OCI-LY3 (cell line): ENCODE results near the gene CRAMP1.
"Not testable (repeated sequence)": the region's sequence is repeated elsewhere in the genome, so short reads cannot be mapped to it uniquely, and the experiment has no call there.

Experiments
- H2AFZ ChIP-seq: fragments of 200-600, 300-600 bp; shearing (Covaris generic); 2 replicates; pipeline ENCODE4 v1.6.0; 2014; ENCODE audit warnings: antibody characterized with exemption, low read depth, low read length
- H3K27ac ChIP-seq: fragments of 200-600, 300-600 bp; sonication (generic); 2 replicates; pipeline ENCODE4 v1.5.1; 2014; ENCODE audit warnings: mild to moderate bottlenecking, low read length, moderate library complexity, mixed read lengths
- H3K27me3 ChIP-seq: fragments of 200-600, 300-600 bp; sonication (generic); 2 replicates; pipeline ENCODE4 v1.6.1; 2014; ENCODE audit warnings: low read depth, low read length, mixed read lengths
- H3K36me3 ChIP-seq: fragments of 200-600, 300-600 bp; sonication (generic); replicated peaks from 2 replicates; pipeline ENCODE3; 2014; ENCODE audit warnings: low read depth, low read length, mixed read lengths
- H3K4me1 ChIP-seq: fragments of 300-600, 200-600 bp; sonication (generic); 2 replicates; pipeline ENCODE4 v1.6.1; 2014; ENCODE audit warnings: low read length, mixed read lengths
- H3K4me2 ChIP-seq: fragments of 200-600, 300-600 bp; sonication (generic); 2 replicates; pipeline ENCODE4 v1.6.1; 2014; ENCODE audit warnings: low read length, mixed read lengths
- H3K4me3 ChIP-seq: fragments of 300-600, 200-600 bp; sonication (generic); 2 replicates; pipeline ENCODE4 v1.5.1; 2014; ENCODE audit warnings: antibody characterized with exemption, mild to moderate bottlenecking, low read length, moderate library complexity
- H3K79me2 ChIP-seq: fragments of 300-600, 200-600 bp; shearing (Covaris generic); 2 replicates; pipeline ENCODE4 v1.6.1; 2014; ENCODE audit warnings: mild to moderate bottlenecking, low read length, mixed read lengths
- H3K9ac ChIP-seq: fragments of 300-600, 200-600 bp; shearing (Covaris generic); 2 replicates; pipeline ENCODE4 v1.6.0; 2014; ENCODE audit warnings: mild to moderate bottlenecking, low read length, moderate library complexity
- H3K9me3 ChIP-seq: fragments of 200-600, 300-600 bp; shearing (Covaris generic); 2 replicates; pipeline ENCODE4 v1.6.1; 2014; ENCODE audit warnings: low read length, mixed read lengths; ENCODE audit not compliant: insufficient read depth
- H4K20me1 ChIP-seq: fragments of 200-600, 300-600 bp; sonication (generic); 2 replicates; pipeline ENCODE4 v1.6.1; 2016; ENCODE audit warnings: low read length, mixed read lengths; ENCODE audit not compliant: insufficient read depth
- CTCF ChIP-seq: fragments of 200-600, 300-600 bp; sonication (generic); IDR thresholded peaks from 2 replicates; pipeline ENCODE4 v1.5.1; 2014; ENCODE audit warnings: antibody characterized with exemption, low read length, low read depth
- EZH2phosphoT487 ChIP-seq: fragments of 200-600 bp; shearing (Covaris generic); IDR thresholded peaks from 2 replicates; pipeline ENCODE4 v1.6.1; 2018; ENCODE audit warnings: antibody characterized with exemption, mixed run types, low read depth

CRAMP1 gene

GRCh38 chr16:1698680-1699079 is 86.5 kb downstream of the CRAMP1 start:
- H3K4me2 ChIP-seq: no peak overlapping the region

GRCh38 chr16:1700246-1700645 is 88.1 kb downstream of the CRAMP1 start:
- Histone ChIP-seq H3K27ac (no peak overlapping the region), H3K36me3 (peaks cover 42% of the 10 kb centered on the region)

More at GRCh38 chr16:1698680-1699079, 86.5 kb downstream of the CRAMP1 start:
- no peaks in the 10 kb centered on the region for H3K27me3 ChIP-seq
- TF ChIP-seq CTCF (no peak), EZH2phosphoT487 (no peak)
- no peaks in the 10 kb centered on the region; the same call in 1 of the 2 replicates for H4K20me1 ChIP-seq
- no peaks in the 10 kb centered on the region for H3K9me3 ChIP-seq
- H3K4me1 ChIP-seq: no peaks in the 10 kb centered on the region
- H3K27ac ChIP-seq: no peak overlapping the region
- H3K79me2 ChIP-seq: peaks cover 6% of the 10 kb centered on the region; the same call in 1 of the 2 replicates
- no peak overlapping the region for H3K9ac ChIP-seq
- no peak overlapping the region for H2AFZ ChIP-seq
- peaks cover 51% of the 10 kb centered on the region for H3K36me3 ChIP-seq
- H3K4me3 ChIP-seq: no peak overlapping the region

GRCh38 chr16:1701216-1701878 is 89.2 kb downstream of the CRAMP1 start:
- Histone ChIP-seq H3K4me2 (no peak overlapping the region), H3K9ac (no peak overlapping the region), H2AFZ (no peak overlapping the region), H3K4me3 (no peak overlapping the region), H3K9me3 (no peaks in the 10 kb centered on the region), H3K79me2 (peaks cover 5% of the 10 kb centered on the region), H4K20me1 (no peaks in the 10 kb centered on the region), H3K27me3 (no peaks in the 10 kb centered on the region), H3K27ac (no peak overlapping the region), H3K36me3 (peaks cover 42% of the 10 kb centered on the region), H3K4me1 (no peaks in the 10 kb centered on the region)
- TF ChIP-seq CTCF (no peak), EZH2phosphoT487 (no peak)

More at GRCh38 chr16:1700246-1700645, 88.1 kb downstream of the CRAMP1 start:
- Histone ChIP-seq H3K27me3 (no peaks in the 10 kb centered on the region), H3K9me3 (no peaks in the 10 kb centered on the region), H3K4me1 (no peaks in the 10 kb centered on the region), H2AFZ (no peak overlapping the region), H3K4me2 (no peak overlapping the region), H3K79me2 (peaks cover 2% of the 10 kb centered on the region; the same call in 1 of the 2 replicates), H3K9ac (no peak overlapping the region), H4K20me1 (no peaks in the 10 kb centered on the region), H3K4me3 (no peak overlapping the region)
- TF ChIP-seq EZH2phosphoT487 (no peak), CTCF (no peak)

GRCh38 chr16:1705324-1705687 is 93.1 kb downstream of the CRAMP1 start:
- peak overlapping the region; percentile 86 for H3K4me3 ChIP-seq
- H3K4me2 ChIP-seq: peak overlapping the region; percentile 64
- H3K9ac ChIP-seq: peak overlapping the region; percentile 70
- not testable (repeated sequence) for H3K9me3 ChIP-seq, H3K27me3 ChIP-seq, H3K4me1 ChIP-seq
- H3K27ac ChIP-seq: peak overlapping the region; percentile 48
- H4K20me1 ChIP-seq: peaks cover 25% of the 10 kb centered on the region
- peaks cover 41% of the 10 kb centered on the region for H3K79me2 ChIP-seq
- H2AFZ ChIP-seq: peak overlapping the region; percentile 43
- H3K36me3 ChIP-seq: peaks cover 22% of the 10 kb centered on the region
